Measurements from ENCODE around the gene HCCS.

DNA sequence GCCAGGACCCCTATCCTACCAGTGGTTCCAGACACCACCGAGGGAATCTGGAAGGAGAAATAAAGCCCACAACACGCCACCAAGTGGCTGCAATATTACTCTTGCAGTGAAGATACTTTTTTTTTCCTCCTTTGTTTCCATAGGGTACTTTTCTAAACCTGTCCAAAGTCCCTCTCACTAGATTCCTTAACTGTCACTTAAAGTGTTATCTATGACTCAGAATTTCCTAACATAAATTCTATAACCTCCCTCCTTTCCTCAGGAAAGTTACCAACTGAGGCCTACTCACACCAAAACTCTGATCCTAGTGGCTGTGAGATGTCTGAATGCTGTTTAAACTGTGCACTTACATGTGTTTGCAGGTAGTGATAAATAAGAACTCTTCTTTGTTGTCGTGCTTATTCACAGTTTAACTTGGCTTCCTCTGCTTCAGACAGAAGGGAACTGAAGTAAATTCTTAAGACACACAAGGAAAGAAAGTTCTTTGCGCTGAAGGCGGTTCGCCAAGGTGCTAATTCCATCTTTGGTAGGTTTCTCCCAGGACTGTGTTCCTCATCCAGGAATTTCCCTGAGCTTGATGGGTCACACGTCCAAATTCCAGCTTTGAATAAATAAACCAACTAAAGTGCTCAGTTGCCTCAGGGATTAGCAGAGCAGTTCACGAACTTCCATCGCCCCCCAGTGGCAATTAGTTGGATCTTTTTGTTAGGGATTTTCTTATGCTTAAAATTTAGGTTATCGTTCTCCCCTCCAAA is 10.7 kb upstream of the HCCS start:
- TF ChIP-seq, protein P1, sequence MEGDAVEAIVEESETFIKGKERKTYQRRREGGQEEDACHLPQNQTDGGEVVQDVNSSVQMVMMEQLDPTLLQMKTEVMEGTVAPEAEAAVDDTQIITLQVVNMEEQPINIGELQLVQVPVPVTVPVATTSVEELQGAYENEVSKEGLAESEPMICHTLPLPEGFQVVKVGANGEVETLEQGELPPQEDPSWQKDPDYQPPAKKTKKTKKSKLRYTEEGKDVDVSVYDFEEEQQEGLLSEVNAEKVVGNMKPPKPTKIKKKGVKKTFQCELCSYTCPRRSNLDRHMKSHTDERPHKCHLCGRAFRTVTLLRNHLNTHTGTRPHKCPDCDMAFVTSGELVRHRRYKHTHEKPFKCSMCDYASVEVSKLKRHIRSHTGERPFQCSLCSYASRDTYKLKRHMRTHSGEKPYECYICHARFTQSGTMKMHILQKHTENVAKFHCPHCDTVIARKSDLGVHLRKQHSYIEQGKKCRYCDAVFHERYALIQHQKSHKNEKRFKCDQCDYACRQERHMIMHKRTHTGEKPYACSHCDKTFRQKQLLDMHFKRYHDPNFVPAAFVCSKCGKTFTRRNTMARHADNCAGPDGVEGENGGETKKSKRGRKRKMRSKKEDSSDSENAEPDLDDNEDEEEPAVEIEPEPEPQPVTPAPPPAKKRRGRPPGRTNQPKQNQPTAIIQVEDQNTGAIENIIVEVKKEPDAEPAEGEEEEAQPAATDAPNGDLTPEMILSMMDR (IDR thresholded peaks at IDR 0.05; ENCODE audit: low read length) = peak; percentile 46
- TF ChIP-seq EZH2 (IDR thresholded peaks at IDR 0.05; ENCODE audit: borderline replicate concordance, low read length) = no peak

Data from OCI-LY1 (cell line).